OCI-LY1 (cell line): ENCODE data around the gene SLC35B2.

Experiments used
- H2AFZ ChIP-seq: fragments of 200-600 bp; sonication (generic), shearing (Covaris generic); 2 replicates; pipeline ENCODE4 v1.6.0; 2014; ENCODE audit warnings: antibody characterized with exemption, mild to moderate bottlenecking, low read length
- H3F3A ChIP-seq: fragments of 200-600 bp; sonication (generic), shearing (Covaris generic); 2 replicates; pipeline ENCODE4 v1.6.0; 2014; ENCODE audit warnings: mild to moderate bottlenecking, antibody characterized with exemption, low read length, moderate library complexity; ENCODE audit not compliant: insufficient read depth
- H3K27ac ChIP-seq: fragments of 200-600 bp; sonication (generic); 2 replicates; pipeline ENCODE4 v1.5.1; 2014; ENCODE audit warnings: low read length, mixed run types, mild to moderate bottlenecking, low read depth; ENCODE audit not compliant: poor library complexity, severe bottlenecking
- H3K27me3 ChIP-seq: fragments of 200-600 bp; sonication (generic); 2 replicates; pipeline ENCODE4 v1.6.0; 2014; ENCODE audit warnings: antibody characterized with exemption, mild to moderate bottlenecking, low read length, moderate library complexity; ENCODE audit not compliant: insufficient read depth
- H3K36me3 ChIP-seq: fragments of 200-600 bp; sonication (generic); 2 replicates; pipeline ENCODE4 v1.6.1; 2014; ENCODE audit warnings: mild to moderate bottlenecking, antibody characterized with exemption, low read length, moderate library complexity, mixed read lengths; ENCODE audit not compliant: insufficient read depth
- H3K4me1 ChIP-seq: fragments of 200-600 bp; sonication (generic); 2 replicates; pipeline ENCODE4 v1.5.1; 2014; ENCODE audit warnings: mild to moderate bottlenecking, low read length, moderate library complexity; ENCODE audit not compliant: insufficient read depth, severe bottlenecking
- H3K4me2 ChIP-seq: fragments of 200-600 bp; sonication (generic), shearing (Covaris generic); 2 replicates; pipeline ENCODE4 v1.6.1; 2014; ENCODE audit warnings: low read length
- H3K4me3 ChIP-seq: fragments of 200-600 bp; sonication (generic); 2 replicates; pipeline ENCODE4 v1.5.1; 2014; ENCODE audit warnings: low read length, low read depth, mild to moderate bottlenecking, mixed read lengths; ENCODE audit not compliant: poor library complexity, severe bottlenecking
- H3K79me2 ChIP-seq: fragments of 200-600 bp; shearing (Covaris generic); 2 replicates; pipeline ENCODE4 v1.6.1; 2016; ENCODE audit warnings: mixed run types, low read length, mixed read lengths; ENCODE audit not compliant: insufficient read depth
- H3K9ac ChIP-seq: fragments of 200-600 bp; sonication (generic), shearing (Covaris generic); 2 replicates; pipeline ENCODE4 v1.6.1; 2014; ENCODE audit warnings: mild to moderate bottlenecking, low read length, mixed read lengths
- H3K9me2 ChIP-seq: fragments of 200-600 bp; sonication (generic), shearing (Covaris generic); 2 replicates; pipeline ENCODE4 v1.6.1; 2014; ENCODE audit warnings: low read depth, mild to moderate bottlenecking, low read length, mixed read lengths
- H3K9me3 ChIP-seq: fragments of 200-600 bp; shearing (Covaris generic); 2 replicates; pipeline ENCODE4 v1.6.1; 2014; ENCODE audit warnings: low read length, mixed read lengths
- H4K20me1 ChIP-seq: fragments of 200-600 bp; sonication (generic), shearing (Covaris generic); 2 replicates; pipeline ENCODE4 v1.6.0; 2016; ENCODE audit warnings: mild to moderate bottlenecking, low read length; ENCODE audit not compliant: insufficient read depth
- EZH2 ChIP-seq: fragments of 200-600 bp; sonication (generic), shearing (Covaris generic); IDR thresholded peaks from 2 replicates; pipeline ENCODE4 v1.8.0; 2017; ENCODE audit warnings: borderline replicate concordance, mixed run types, mild to moderate bottlenecking, antibody characterized with exemption, low read length, moderate library complexity, mixed read lengths
- TF ChIP-seq, protein P1 (sequence below): fragments of 200-600 bp; sonication (generic), shearing (Covaris generic); IDR thresholded peaks from 2 replicates; pipeline ENCODE4 v1.5.1; 2017; ENCODE audit warnings: mild to moderate bottlenecking, antibody characterized with exemption, low read length, moderate library complexity, mixed read lengths

The SLC35B2 gene

GRCh38 chr6:44228433-44228832 is 28.9 kb downstream of the SLC35B2 start:
- Histone ChIP-seq H3F3A (no peaks in the 10 kb centered on the region), H3K79me2 (no peaks in the 10 kb centered on the region), H3K9me3 (no peaks in the 10 kb centered on the region)

DNA sequence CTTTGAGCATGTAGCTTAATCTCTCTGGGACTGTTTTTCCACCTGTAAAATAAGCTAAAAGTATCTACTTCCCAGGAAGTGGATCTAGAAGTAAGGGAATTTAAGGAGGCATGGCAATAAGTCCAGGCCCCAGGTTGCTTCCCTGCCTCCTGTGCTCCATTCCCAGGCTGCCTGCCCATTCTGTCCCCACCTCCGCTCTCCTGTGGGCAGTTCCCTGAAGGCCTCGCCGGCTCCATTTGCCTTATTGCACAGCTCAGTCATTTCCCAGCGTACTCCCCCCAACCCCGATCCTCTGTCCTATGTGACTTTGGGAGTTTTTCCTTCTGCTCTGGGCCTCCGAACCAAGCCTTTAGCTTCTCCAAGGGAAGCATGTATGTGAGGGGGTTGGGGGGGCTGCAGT is 29.3 kb downstream of the SLC35B2 start:
- Histone ChIP-seq H3K4me1 (peaks cover 27% of the 10 kb centered on the region), H4K20me1 (no peaks in the 10 kb centered on the region), H3F3A (no peaks in the 10 kb centered on the region), H2AFZ (no peak overlapping the region), H3K27me3 (no peaks in the 10 kb centered on the region), H3K9me2 (no peaks in the 10 kb centered on the region), H3K4me3 (no peak overlapping the region), H3K4me2 (no peak overlapping the region), H3K27ac (no peak overlapping the region), H3K36me3 (peaks cover 46% of the 10 kb centered on the region), H3K79me2 (no peaks in the 10 kb centered on the region), H3K9me3 (no peaks in the 10 kb centered on the region), H3K9ac (no peak overlapping the region)
- TF ChIP-seq, protein P1, sequence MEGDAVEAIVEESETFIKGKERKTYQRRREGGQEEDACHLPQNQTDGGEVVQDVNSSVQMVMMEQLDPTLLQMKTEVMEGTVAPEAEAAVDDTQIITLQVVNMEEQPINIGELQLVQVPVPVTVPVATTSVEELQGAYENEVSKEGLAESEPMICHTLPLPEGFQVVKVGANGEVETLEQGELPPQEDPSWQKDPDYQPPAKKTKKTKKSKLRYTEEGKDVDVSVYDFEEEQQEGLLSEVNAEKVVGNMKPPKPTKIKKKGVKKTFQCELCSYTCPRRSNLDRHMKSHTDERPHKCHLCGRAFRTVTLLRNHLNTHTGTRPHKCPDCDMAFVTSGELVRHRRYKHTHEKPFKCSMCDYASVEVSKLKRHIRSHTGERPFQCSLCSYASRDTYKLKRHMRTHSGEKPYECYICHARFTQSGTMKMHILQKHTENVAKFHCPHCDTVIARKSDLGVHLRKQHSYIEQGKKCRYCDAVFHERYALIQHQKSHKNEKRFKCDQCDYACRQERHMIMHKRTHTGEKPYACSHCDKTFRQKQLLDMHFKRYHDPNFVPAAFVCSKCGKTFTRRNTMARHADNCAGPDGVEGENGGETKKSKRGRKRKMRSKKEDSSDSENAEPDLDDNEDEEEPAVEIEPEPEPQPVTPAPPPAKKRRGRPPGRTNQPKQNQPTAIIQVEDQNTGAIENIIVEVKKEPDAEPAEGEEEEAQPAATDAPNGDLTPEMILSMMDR: no peak
- no peak for TF ChIP-seq EZH2

More at GRCh38 chr6:44228433-44228832, 28.9 kb downstream of the SLC35B2 start:
- Histone ChIP-seq H3K27me3 (no peaks in the 10 kb centered on the region), H3K9ac (no peak overlapping the region), H2AFZ (no peak overlapping the region), H3K4me3 (no peak overlapping the region), H3K9me2 (no peaks in the 10 kb centered on the region), H3K4me1 (peaks cover 26% of the 10 kb centered on the region), H3K27ac (no peak overlapping the region), H4K20me1 (no peaks in the 10 kb centered on the region), H3K4me2 (no peak overlapping the region), H3K36me3 (peaks cover 50% of the 10 kb centered on the region)
- TF ChIP-seq, protein P1: no peak
- TF ChIP-seq EZH2: no peak

DNA sequence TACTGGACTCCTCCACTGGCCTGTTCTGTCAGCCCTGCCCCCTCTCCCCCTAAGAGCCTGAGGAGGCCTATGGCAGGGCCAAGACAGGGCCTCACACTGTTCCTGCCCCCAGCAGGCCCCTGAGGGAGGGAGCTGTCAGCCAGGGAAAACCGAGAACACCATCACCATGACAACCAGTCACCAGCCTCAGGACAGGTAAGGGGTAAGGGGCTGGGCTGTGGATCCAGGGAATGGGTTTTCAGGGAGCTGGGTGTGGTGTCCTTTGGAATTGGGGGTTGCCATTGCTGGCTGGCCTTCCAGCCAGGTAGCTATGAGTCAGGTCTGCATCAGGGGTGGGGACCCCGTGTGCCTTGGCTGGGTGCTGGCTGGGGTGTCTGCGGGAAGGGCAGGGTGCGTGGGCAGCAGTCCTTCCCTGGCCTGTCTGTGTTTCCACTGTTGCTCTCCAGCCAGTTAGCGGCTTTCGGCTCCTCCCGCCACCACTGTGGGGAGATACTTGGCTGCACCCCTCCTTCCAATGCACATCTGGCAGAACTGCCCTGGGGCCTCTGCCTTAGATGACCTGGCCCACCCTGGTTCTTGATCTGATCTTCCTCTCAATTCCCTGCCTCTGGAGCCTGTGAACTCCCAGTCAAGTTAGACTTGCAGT is 30.1 kb downstream of the SLC35B2 start:
- Histone ChIP-seq H3K9ac (no peak overlapping the region), H2AFZ (no peak overlapping the region), H3K9me2 (no peaks in the 10 kb centered on the region), H3K27ac (no peak overlapping the region), H3K9me3 (no peaks in the 10 kb centered on the region), H3F3A (no peaks in the 10 kb centered on the region), H3K4me2 (no peak overlapping the region), H3K27me3 (no peaks in the 10 kb centered on the region), H3K79me2 (no peaks in the 10 kb centered on the region), H4K20me1 (no peaks in the 10 kb centered on the region), H3K36me3 (peaks cover 39% of the 10 kb centered on the region), H3K4me3 (no peak overlapping the region), H3K4me1 (peaks cover 35% of the 10 kb centered on the region)
- no peak for TF ChIP-seq EZH2
- TF ChIP-seq, protein P1: no peak
